Measurements from ENCODE around the gene CLEC4G.

- TF ChIP-seq CTCF (IDR thresholded peaks at IDR 0.05) (no peak), POLR2A (IDR thresholded peaks at IDR 0.05) (no peak)
Measured at GRCh38 chr19:7722231-7722651, 9.7 kb downstream of the CLEC4G start.
